HepG2 (cell line): ENCODE results near the gene C3orf52. TPM values are rescaled to one million over a fixed set of nuclear protein-coding genes. Genes with fewer than 3 reads are reported as not detected.

Experiments used
- ARID4A ChIP-seq: sonication (generic); formaldehyde crosslinking; IDR thresholded peaks from 2 replicates; pipeline ENCODE4 v1.5.0; 2020; ENCODE audit warnings: mild to moderate bottlenecking, missing genetic modification reagents, borderline replicate concordance
- CBX2 ChIP-seq, 2 experiments: fragments of 200-600 bp in 1 of 2; sonication (generic); formaldehyde crosslinking in 1 of 2; IDR thresholded peaks; 2 replicates each; pipeline versions ENCODE4 v1.7.0 to v1.8.1; 2018 to 2022; ENCODE audit warnings: low read depth in 2 of 2, low read length in 1 of 2, mild to moderate bottlenecking in 1 of 2, missing genetic modification reagents in 1 of 2
- CHCHD3 ChIP-seq: sonication (generic); formaldehyde crosslinking; IDR thresholded peaks from 2 replicates; pipeline ENCODE4 v1.8.0; 2022; ENCODE audit warnings: mild to moderate bottlenecking, missing genetic modification reagents, moderate library complexity
- CREBL2 ChIP-seq: sonication (generic); formaldehyde crosslinking; IDR thresholded peaks from 2 replicates; pipeline ENCODE4 v1.8.1; 2023; ENCODE audit warnings: missing genetic modification reagents, mild to moderate bottlenecking, borderline replicate concordance
- FOXC1 ChIP-seq: sonication (generic); formaldehyde crosslinking; IDR thresholded peaks from 2 replicates; pipeline ENCODE4 v1.8.0; 2022; ENCODE audit warnings: mild to moderate bottlenecking, missing genetic modification reagents, borderline replicate concordance
- HOXA3 ChIP-seq: sonication (generic); formaldehyde crosslinking; IDR thresholded peaks from 2 replicates; pipeline ENCODE4 v1.5.0; 2020; ENCODE audit warnings: missing genetic modification reagents
- JUN ChIP-seq: sonication (generic); formaldehyde crosslinking; IDR thresholded peaks from 2 replicates; pipeline ENCODE4 v1.4.0; 2020; ENCODE audit warnings: mild to moderate bottlenecking, missing genetic modification reagents
- LCORL ChIP-seq, 2 experiments: fragments of 450-650 bp in 1 of 2; sonication (generic) in 1 of 2; formaldehyde crosslinking in 1 of 2; IDR thresholded peaks; 2 replicates each; pipeline versions ENCODE4 v1.5.0 to v1.6.1; 2017 to 2020; ENCODE audit warnings: antibody characterized with exemption in 1 of 2, missing genetic modification reagents in 1 of 2
- MED1 ChIP-seq: sonication (generic); formaldehyde crosslinking; IDR thresholded peaks from 2 replicates; pipeline ENCODE4 v1.4.0; 2020; ENCODE audit warnings: missing genetic modification reagents
- SOX6 ChIP-seq, 2 experiments: fragments of 450-650 bp in 1 of 2; sonication (generic) in 1 of 2; formaldehyde crosslinking in 1 of 2; IDR thresholded peaks; 2 replicates each; pipeline versions ENCODE4 v1.4.0 to v1.6.1; 2017 to 2020; ENCODE audit warnings: antibody characterized with exemption in 1 of 2, mild to moderate bottlenecking in 1 of 2, missing genetic modification reagents in 1 of 2
- SP2 ChIP-seq: sonication (generic); formaldehyde crosslinking; IDR thresholded peaks from 2 replicates; pipeline ENCODE4 v1.5.1; 2020; ENCODE audit warnings: mild to moderate bottlenecking, missing genetic modification reagents
- TEAD3 ChIP-seq: optimal IDR thresholded peaks from 2 replicates; pipeline ENCODE3; 2016; ENCODE audit warnings: borderline replicate concordance
- ZC3H13 ChIP-seq: sonication (generic); formaldehyde crosslinking; IDR thresholded peaks from 2 replicates; pipeline ENCODE4 v1.8.1; 2023; ENCODE audit warnings: mild to moderate bottlenecking, missing genetic modification reagents, moderate library complexity
- ZNF766 ChIP-seq: sonication (generic); formaldehyde crosslinking; IDR thresholded peaks from 2 replicates; pipeline ENCODE4 v1.5.0; 2020; ENCODE audit warnings: missing genetic modification reagents, borderline replicate concordance
- ZSCAN31 ChIP-seq: sonication (generic); formaldehyde crosslinking; IDR thresholded peaks from 2 replicates; pipeline ENCODE4 v1.5.0; 2020; ENCODE audit warnings: low read depth, mild to moderate bottlenecking, missing genetic modification reagents
- polyA plus RNA-seq, 8 experiments: library from polyadenylated mRNA; depleted of rRNA in 3 of 8; stranded (reverse) in 7 of 8; unstranded in 1 of 8; fragments of >200 nt; fragmentation: Illumina TruSeq in 4 of 8; extraction: Trizol in 4 of 8; gene quantifications; 2 replicates each; pipeline versions ENCODE4 v1.2.1 to v1.2.3, GENCODE V29; 2011 to 2016; ENCODE audit warnings: low read depth in 4 of 8, missing spikeins in 1 of 8, mixed read lengths in 1 of 8; ENCODE audit not compliant: insufficient read depth in 1 of 8
- total RNA-seq, 5 experiments: library from RNA; depleted of rRNA; stranded (reverse); fragments of >200 nt; fragmentation: Illumina TruSeq; extraction: Trizol; gene quantifications; 2 replicates each; pipeline ENCODE4 v1.2.3, GENCODE V29; 2016; ENCODE audit warnings: low read depth in 1 of 5
- TF ChIP-seq, protein P1 (sequence below): sonication (generic); formaldehyde crosslinking; IDR thresholded peaks from 2 replicates; pipeline ENCODE4 v1.4.0; 2020; ENCODE audit warnings: low read depth, mild to moderate bottlenecking, missing genetic modification reagents
- TF ChIP-seq, protein P2 (sequence below): sonication (generic); formaldehyde crosslinking; IDR thresholded peaks from 2 replicates; pipeline ENCODE4 v1.5.0; 2020; ENCODE audit warnings: mild to moderate bottlenecking, missing genetic modification reagents, borderline replicate concordance
- TF ChIP-seq, protein P3 (sequence below): sonication (generic); formaldehyde crosslinking; IDR thresholded peaks from 2 replicates; pipeline ENCODE4 v1.5.1; 2020; ENCODE audit warnings: missing genetic modification reagents, mild to moderate bottlenecking, borderline replicate concordance

C3orf52 gene
- total and polyA plus RNA-seq, 2 of the 13 experiments (the other 11 are each of a cell fraction or from before 2014, with no cell fraction given) = 0.79 to 1.2 TPM

DNA sequence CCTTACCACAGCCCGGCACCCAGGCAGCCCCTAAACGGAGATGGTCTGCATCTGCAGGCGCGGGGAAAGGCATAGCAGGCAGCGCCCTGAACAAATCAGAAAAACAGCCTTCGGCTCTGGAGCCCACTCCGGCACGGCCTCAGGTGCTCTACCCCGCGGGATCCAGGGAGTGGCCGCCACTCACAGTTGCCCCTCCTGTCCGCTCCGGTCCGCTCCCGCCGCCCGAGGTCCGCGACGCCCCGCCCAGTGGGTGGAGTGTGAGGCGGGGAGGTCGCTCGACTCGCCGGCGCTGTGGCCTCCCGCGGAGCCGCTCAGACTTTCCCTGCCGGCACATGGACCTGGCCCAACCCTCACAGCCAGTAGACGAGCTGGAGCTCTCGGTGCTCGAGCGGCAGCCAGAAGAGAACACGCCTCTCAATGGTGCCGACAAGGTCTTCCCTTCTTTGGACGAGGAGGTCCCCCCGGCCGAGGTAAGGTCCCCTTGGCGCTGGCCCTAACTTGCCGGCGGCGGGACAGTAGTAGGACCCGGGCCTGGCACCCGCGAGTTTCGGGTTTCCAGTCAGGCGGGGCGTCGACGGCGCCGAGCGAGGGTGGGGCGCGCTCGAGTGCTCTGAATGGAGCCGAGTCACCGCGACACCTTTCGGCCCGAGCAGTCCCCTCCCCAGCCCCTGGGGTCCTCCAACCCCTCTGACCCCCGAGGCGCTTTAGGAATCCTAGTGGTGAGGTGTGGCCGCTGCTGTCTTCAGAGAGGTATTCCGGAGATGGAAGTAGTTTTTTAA, at the start of gene C3orf52 (continued):
- TF ChIP-seq, protein P1, sequence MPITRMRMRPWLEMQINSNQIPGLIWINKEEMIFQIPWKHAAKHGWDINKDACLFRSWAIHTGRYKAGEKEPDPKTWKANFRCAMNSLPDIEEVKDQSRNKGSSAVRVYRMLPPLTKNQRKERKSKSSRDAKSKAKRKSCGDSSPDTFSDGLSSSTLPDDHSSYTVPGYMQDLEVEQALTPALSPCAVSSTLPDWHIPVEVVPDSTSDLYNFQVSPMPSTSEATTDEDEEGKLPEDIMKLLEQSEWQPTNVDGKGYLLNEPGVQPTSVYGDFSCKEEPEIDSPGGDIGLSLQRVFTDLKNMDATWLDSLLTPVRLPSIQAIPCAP (CRISPR knock-in tag) = 0 out of 2 replicates have a peak, but pooled peaks have one; percentile 61
- TF ChIP-seq SOX6 (IDR thresholded peaks at IDR 0.05) (no peak), SOX6 (CRISPR knock-in tag; IDR thresholded peaks at IDR 0.05) (peak; percentile 30; the same call in 1 of the 2 replicates), SP2 (CRISPR knock-in tag) (no peak), MED1 (CRISPR knock-in tag) (no peak), HOXA3 (peak; percentile 64; the same call in 1 of the 2 replicates), CREBL2 (CRISPR knock-in tag) (0 out of 2 replicates have a peak, but pooled peaks have one; percentile 38), ARID4A (CRISPR knock-in tag) (peak; percentile 52; the same call in 1 of the 2 replicates), FOXC1 (CRISPR knock-in tag) (peak; percentile 85; the same call in 1 of the 2 replicates), JUN (no peak), ZSCAN31 (CRISPR knock-in tag) (peak; percentile 66; the same call in 1 of the 2 replicates), CBX2 (IDR thresholded peaks at IDR 0.05; ENCODE audit: low read depth, low read length) (no peak), CBX2 (CRISPR knock-in tag; IDR thresholded peaks at IDR 0.05; ENCODE audit: low read depth) (0 out of 2 replicates have a peak, but pooled peaks have one; percentile 68), LCORL (IDR thresholded peaks at IDR 0.05) (no peak), LCORL (CRISPR knock-in tag; IDR thresholded peaks at IDR 0.05) (0 out of 2 replicates have a peak, but pooled peaks have one; percentile 29), CHCHD3 (CRISPR knock-in tag) (0 out of 2 replicates have a peak, but pooled peaks have one; percentile 60), TEAD3 (CRISPR knock-in tag) (peak; percentile 45), ZNF766 (CRISPR knock-in tag) (peak; percentile 50; the same call in 1 of the 2 replicates), ZC3H13 (CRISPR knock-in tag) (0 out of 2 replicates have a peak, but pooled peaks have one; percentile 35)
- TF ChIP-seq, protein P2, sequence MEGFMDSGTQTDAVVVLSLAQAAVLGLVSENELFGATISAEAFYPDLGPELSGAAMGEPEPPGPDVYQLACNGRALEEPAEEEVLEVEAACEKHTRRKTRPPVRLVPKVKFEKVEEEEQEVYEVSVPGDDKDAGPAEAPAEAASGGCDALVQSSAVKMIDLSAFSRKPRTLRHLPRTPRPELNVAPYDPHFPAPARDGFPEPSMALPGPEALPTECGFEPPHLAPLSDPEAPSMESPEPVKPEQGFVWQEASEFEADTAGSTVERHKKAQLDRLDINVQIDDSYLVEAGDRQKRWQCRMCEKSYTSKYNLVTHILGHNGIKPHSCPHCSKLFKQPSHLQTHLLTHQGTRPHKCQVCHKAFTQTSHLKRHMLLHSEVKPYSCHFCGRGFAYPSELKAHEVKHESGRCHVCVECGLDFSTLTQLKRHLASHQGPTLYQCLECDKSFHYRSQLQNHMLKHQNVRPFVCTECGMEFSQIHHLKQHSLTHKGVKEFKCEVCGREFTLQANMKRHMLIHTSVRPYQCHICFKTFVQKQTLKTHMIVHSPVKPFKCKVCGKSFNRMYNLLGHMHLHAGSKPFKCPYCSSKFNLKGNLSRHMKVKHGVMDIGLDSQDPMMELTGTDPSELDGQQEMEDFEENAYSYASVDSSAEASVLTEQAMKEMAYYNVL (CRISPR knock-in tag) = no peak
- TF ChIP-seq, protein P3, sequence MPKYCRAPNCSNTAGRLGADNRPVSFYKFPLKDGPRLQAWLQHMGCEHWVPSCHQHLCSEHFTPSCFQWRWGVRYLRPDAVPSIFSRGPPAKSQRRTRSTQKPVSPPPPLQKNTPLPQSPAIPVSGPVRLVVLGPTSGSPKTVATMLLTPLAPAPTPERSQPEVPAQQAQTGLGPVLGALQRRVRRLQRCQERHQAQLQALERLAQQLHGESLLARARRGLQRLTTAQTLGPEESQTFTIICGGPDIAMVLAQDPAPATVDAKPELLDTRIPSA (CRISPR knock-in tag) = peak; percentile 66; the same call in 1 of the 2 replicates
